ENCODE results near the gene MUC20.

- TF ChIP-seq TCF7L2 (IDR thresholded peaks at IDR 0.05; ENCODE audit: low read depth, low read length) (no peak), CTCF (IDR thresholded peaks at IDR 0.05) (no peak), POLR2AphosphoS5 (IDR thresholded peaks at IDR 0.05; ENCODE audit: low read depth, low read length) (no peak), SIN3A (IDR thresholded peaks at IDR 0.05; ENCODE audit: borderline replicate concordance, insufficient read depth, low read depth, low read length) (no peak)
Observed at GRCh38 chr3:195736866-195737490, 16.2 kb downstream of the MUC20 start.
